Measurements from ENCODE around the gene OR7G2. TPM values are rescaled to one million over a fixed set of nuclear protein-coding genes. Genes with fewer than 3 reads are reported as not detected.
"Not testable (repeated sequence)": the region's sequence is repeated elsewhere in the genome, so short reads cannot be mapped to it uniquely, and the experiment has no call there.

The OR7G2 gene
- total and polyA plus RNA-seq, 2 donors (not counting 3 experiments of a cell fraction or from before 2014, with no cell fraction given): not detected

DNA sequence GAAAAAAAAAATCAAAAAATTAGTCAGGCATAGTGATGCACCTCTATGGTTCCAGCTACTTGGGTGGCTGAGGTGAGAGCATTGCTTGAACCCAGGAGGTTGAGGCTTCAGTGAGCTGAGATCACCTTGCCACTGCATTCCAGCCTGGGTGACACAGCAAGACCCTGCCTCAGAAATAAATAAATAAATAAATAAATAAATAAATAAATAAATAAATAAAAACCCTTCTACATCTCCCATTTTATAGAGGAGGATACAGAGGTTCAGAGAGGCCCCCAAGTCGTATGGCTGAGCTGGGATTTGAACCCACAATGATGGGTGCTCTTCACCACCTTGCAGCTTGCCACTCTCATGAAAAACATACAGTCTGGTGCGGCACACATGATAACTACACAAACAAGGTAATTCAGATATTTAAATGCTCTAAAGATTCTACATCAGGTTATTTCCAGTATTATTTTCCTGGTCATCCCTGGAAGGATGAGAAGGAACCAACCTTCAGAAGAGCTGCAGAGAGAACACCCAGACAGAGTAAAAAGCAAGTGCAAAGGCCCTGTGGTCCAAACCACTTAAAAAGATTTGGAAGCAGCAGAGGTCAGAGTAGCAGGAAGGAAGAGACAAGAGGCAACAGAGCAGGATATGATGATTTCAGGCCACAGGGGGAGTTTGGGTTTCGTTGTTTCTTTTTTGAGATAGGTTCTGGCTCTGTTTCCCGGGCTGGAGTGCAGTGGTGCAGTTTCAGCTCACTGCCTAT lies 49.6 kb downstream of the OR7G2 start:
- no peak overlapping the region for H3K4me2 ChIP-seq (ENCODE audit: insufficient read depth, low read length)
- H3K9me3 ChIP-seq (replicated peaks; ENCODE audit: control insufficient read depth, insufficient read depth, low read length): no peaks in the 10 kb centered on the region
- no peaks in the 10 kb centered on the region for H3K79me2 ChIP-seq (ENCODE audit: control insufficient read depth, insufficient read depth, low read length)
- no peaks in the 10 kb centered on the region for H4K20me1 ChIP-seq (replicated peaks; ENCODE audit: control insufficient read depth, extremely low read depth, insufficient read depth, low read length)
- no peaks in the 10 kb centered on the region for H3K9me1 ChIP-seq (replicated peaks; ENCODE audit: control insufficient read depth, extremely low read depth, insufficient read depth, low read length)
- ChIA-PET POLR2A (no interaction called here), CTCF (no interaction called here)
- no peaks in the 10 kb centered on the region for H3K27me3 ChIP-seq (ENCODE audit: control insufficient read depth in 2 of 2, insufficient read depth in 2 of 2, low read length in 2 of 2)
- FAIRE-seq (no peak), DNase-seq (ENCODE audit: low read depth, low spot score) (no peak)
- BruUV-seq (replicated peaks): no TSS peak
- TF ChIP-seq POLR2AphosphoS5 (IDR thresholded peaks at IDR 0.05; ENCODE audit: insufficient read depth, low read depth, low read length): no peak
- TF ChIP-seq, protein P1, sequence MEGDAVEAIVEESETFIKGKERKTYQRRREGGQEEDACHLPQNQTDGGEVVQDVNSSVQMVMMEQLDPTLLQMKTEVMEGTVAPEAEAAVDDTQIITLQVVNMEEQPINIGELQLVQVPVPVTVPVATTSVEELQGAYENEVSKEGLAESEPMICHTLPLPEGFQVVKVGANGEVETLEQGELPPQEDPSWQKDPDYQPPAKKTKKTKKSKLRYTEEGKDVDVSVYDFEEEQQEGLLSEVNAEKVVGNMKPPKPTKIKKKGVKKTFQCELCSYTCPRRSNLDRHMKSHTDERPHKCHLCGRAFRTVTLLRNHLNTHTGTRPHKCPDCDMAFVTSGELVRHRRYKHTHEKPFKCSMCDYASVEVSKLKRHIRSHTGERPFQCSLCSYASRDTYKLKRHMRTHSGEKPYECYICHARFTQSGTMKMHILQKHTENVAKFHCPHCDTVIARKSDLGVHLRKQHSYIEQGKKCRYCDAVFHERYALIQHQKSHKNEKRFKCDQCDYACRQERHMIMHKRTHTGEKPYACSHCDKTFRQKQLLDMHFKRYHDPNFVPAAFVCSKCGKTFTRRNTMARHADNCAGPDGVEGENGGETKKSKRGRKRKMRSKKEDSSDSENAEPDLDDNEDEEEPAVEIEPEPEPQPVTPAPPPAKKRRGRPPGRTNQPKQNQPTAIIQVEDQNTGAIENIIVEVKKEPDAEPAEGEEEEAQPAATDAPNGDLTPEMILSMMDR (IDR thresholded peaks at IDR 0.05; ENCODE audit: extremely low read depth in 1 of 2, insufficient read depth in 1 of 2, low read depth in 1 of 2, low read length in 2 of 2): no peak
- no peak for TF ChIP-seq MYC (IDR thresholded peaks at IDR 0.05; ENCODE audit: low read depth, low read length)
- no peak for TF ChIP-seq EZH2 (IDR thresholded peaks at IDR 0.05; ENCODE audit: borderline replicate concordance, low read depth, low read length, severe bottlenecking)
- no peak for TF ChIP-seq FOS (IDR thresholded peaks at IDR 0.05; ENCODE audit: borderline replicate concordance, insufficient read depth, low read length)
- no peak for TF ChIP-seq POLR2A (IDR thresholded peaks at IDR 0.05; ENCODE audit: low read depth, low read length)
- no peak for TF ChIP-seq GATA2 (IDR thresholded peaks at IDR 0.05; ENCODE audit: insufficient read depth, insufficient read length, low read depth, low read length)
- TF ChIP-seq, protein P2, sequence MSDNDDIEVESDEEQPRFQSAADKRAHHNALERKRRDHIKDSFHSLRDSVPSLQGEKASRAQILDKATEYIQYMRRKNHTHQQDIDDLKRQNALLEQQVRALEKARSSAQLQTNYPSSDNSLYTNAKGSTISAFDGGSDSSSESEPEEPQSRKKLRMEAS (IDR thresholded peaks at IDR 0.05; ENCODE audit: insufficient read depth, insufficient read length): no peak
- no peak for TF ChIP-seq JUN (IDR thresholded peaks at IDR 0.05; ENCODE audit: borderline replicate concordance, insufficient read depth, insufficient read length, low read depth)
- dilution Hi-C loops (cut with MboI; ENCODE audit: extremely low pct_ligation_motif_present, low sequenced_read_pairs) (no loop called here), intact Hi-C loops (cut with micrococcal nuclease) (no loop called here)
- H3K4me3 ChIP-seq (replicated peaks in 1 of 3; ENCODE audit: insufficient read depth in 1 of 3, low read depth in 1 of 3, low read length in 3 of 3): no peak overlapping the region
- no peaks in the 10 kb centered on the region for H3K36me3 ChIP-seq (ENCODE audit: control insufficient read depth in 2 of 2, extremely low read depth in 1 of 2, insufficient read depth in 2 of 2, low read length in 2 of 2)
- H3K9ac ChIP-seq (replicated peaks; ENCODE audit: extremely low read depth, insufficient read depth, low read length): no peak overlapping the region
- H3K4me1 ChIP-seq (ENCODE audit: control insufficient read depth, extremely low read depth, insufficient read depth, low read length): no peaks in the 10 kb centered on the region
- no peak overlapping the region for H2AFZ ChIP-seq (ENCODE audit: low read depth, low read length)
- no peak overlapping the region for H3K27ac ChIP-seq (ENCODE audit: insufficient read depth, low read depth, low read length)

DNA sequence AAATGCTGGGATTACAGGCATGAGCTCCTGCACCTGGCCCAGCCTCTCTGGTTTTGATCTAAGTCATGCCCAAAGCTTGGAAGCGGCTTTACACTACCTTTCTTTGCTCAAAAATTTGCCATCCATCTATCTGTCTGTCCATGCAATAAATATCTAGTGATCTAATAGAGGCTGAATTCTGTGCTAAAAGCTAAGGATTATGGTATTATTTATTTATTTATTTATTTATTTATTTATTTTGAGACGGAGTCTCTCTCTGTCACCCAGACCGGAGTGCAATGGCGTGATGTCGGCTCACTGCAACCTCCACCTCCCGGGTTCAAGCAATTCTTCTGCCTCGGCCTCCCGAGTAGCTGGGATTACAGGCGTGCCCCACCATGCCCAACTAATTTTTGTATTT lies 51.1 kb downstream of the OR7G2 start:
- H3K36me3 ChIP-seq (ENCODE audit: control insufficient read depth in 2 of 2, extremely low read depth in 1 of 2, insufficient read depth in 2 of 2, low read length in 2 of 2); dilution Hi-C loops (cut with MboI; ENCODE audit: extremely low pct_ligation_motif_present, low sequenced_read_pairs); H2AFZ ChIP-seq (ENCODE audit: low read depth, low read length); BruUV-seq (replicated peaks); H3K4me2 ChIP-seq (ENCODE audit: insufficient read depth, low read length); H3K4me1 ChIP-seq (ENCODE audit: control insufficient read depth, extremely low read depth, insufficient read depth, low read length); H3K79me2 ChIP-seq (ENCODE audit: control insufficient read depth, insufficient read depth, low read length); H3K9ac ChIP-seq (replicated peaks; ENCODE audit: extremely low read depth, insufficient read depth, low read length); DNase-seq (ENCODE audit: low read depth, low spot score); H3K27ac ChIP-seq (ENCODE audit: insufficient read depth, low read depth, low read length); H3K27me3 ChIP-seq (ENCODE audit: control insufficient read depth in 2 of 2, insufficient read depth in 2 of 2, low read length in 2 of 2); H4K20me1 ChIP-seq (replicated peaks; ENCODE audit: control insufficient read depth, extremely low read depth, insufficient read depth, low read length); H3K4me3 ChIP-seq (replicated peaks in 1 of 3; ENCODE audit: insufficient read depth in 1 of 3, low read depth in 1 of 3, low read length in 3 of 3); FAIRE-seq; H3K9me1 ChIP-seq (replicated peaks; ENCODE audit: control insufficient read depth, extremely low read depth, insufficient read depth, low read length); CTCF ChIA-PET; H3K9me3 ChIP-seq (replicated peaks; ENCODE audit: control insufficient read depth, insufficient read depth, low read length); intact Hi-C loops (cut with micrococcal nuclease); POLR2A ChIA-PET: not testable (repeated sequence)
